IMR-90 (cell line): ENCODE data around the gene CDKN2C. TPM values are rescaled to one million over a fixed set of nuclear protein-coding genes. Genes with fewer than 3 reads are reported as not detected.

Source experiments
- ATAC-seq: fragments of 200-7000 bp; cut with Tn5 transposase; 2 replicates; pipeline ENCODE4 v1.9.1; 2020; ENCODE audit warnings: low read depth, mild to moderate bottlenecking, moderate library complexity
- BruUV-seq: library from RNA; stranded (reverse); fragments of 400-500 nt; replicated peaks from 2 replicates; lab custom pipeline; 2021; lab: Mats Ljungman, UMichigan
- CTCF ChIA-PET: fragments of 300-600 bp; formaldehyde crosslinking; extraction: SDS; loops from one replicate; lab custom pipeline; 2021; ENCODE audit warnings: antibody characterized with exemption; lab: Yijun Ruan, JAX
- POLR2A ChIA-PET: fragments of 300-600 bp; sonication (Branson Sonifier 250); formaldehyde crosslinking; loops from one replicate; lab custom pipeline; 2022; ENCODE audit warnings: antibody characterized with exemption; ENCODE audit not compliant: unreplicated experiment; lab: Charles Lee
- DNase-seq: peaks from one replicate; pipeline ENCODE4 v3.0.0; 2013
- H2AFZ ChIP-seq: replicated peaks from 2 replicates; pipeline ENCODE3; 2013; ENCODE audit warnings: low read length, mild to moderate bottlenecking; ENCODE audit not compliant: poor library complexity
- H2AK5ac ChIP-seq: 2 replicates; pipeline ENCODE4 v1.6.1; 2013; ENCODE audit warnings: low read depth, low read length, inconsistent platforms
- H2AK9ac ChIP-seq: replicated peaks from 2 replicates; pipeline ENCODE3; 2013; ENCODE audit warnings: mild to moderate bottlenecking, low read depth, low read length, moderate library complexity; ENCODE audit not compliant: poor library complexity
- H2BK120ac ChIP-seq: 2 replicates; pipeline ENCODE4 v1.6.1; 2013; ENCODE audit warnings: low read depth, low read length, inconsistent platforms
- H2BK15ac ChIP-seq: 3 replicates; pipeline ENCODE4 v1.6.1; 2013; ENCODE audit warnings: low read depth, low read length, inconsistent platforms
- H2BK20ac ChIP-seq: 2 replicates; pipeline ENCODE4 v1.6.1; 2013; ENCODE audit warnings: low read depth, mild to moderate bottlenecking, inconsistent platforms, low read length, moderate library complexity
- H2BK5ac ChIP-seq: 2 replicates; pipeline ENCODE4 v1.6.1; 2013; ENCODE audit warnings: mild to moderate bottlenecking, low read depth, low read length, inconsistent platforms; ENCODE audit not compliant: poor library complexity, severe bottlenecking
- H3K14ac ChIP-seq: replicated peaks from 2 replicates; pipeline ENCODE4 v1.6.1; 2013; ENCODE audit warnings: low read depth, low read length, inconsistent platforms
- H3K18ac ChIP-seq: 2 replicates; pipeline ENCODE4 v1.6.1; 2013; ENCODE audit warnings: low read depth, low read length, control low read depth
- H3K23ac ChIP-seq: 2 replicates; pipeline ENCODE4 v1.6.1; 2013; ENCODE audit warnings: low read depth, low read length, inconsistent platforms
- H3K27ac ChIP-seq: 2 replicates; pipeline ENCODE4 v1.5.1; 2013; ENCODE audit warnings: mild to moderate bottlenecking, control low read depth, low read length; ENCODE audit not compliant: insufficient read depth
- H3K27me3 ChIP-seq: 2 replicates; pipeline ENCODE4 v1.6.1; 2013; ENCODE audit warnings: low read length; ENCODE audit not compliant: control insufficient read depth, insufficient read depth
- H3K36me3 ChIP-seq: 2 replicates; pipeline ENCODE4 v1.6.1; 2013; ENCODE audit warnings: low read length, mixed read lengths; ENCODE audit not compliant: control insufficient read depth, insufficient read depth
- H3K4ac ChIP-seq: 2 replicates; pipeline ENCODE4 v1.6.1; 2013; ENCODE audit warnings: low read depth, low read length, inconsistent platforms
- H3K4me1 ChIP-seq: 2 replicates; pipeline ENCODE4 v1.6.1; 2013; ENCODE audit warnings: low read length, mixed read lengths; ENCODE audit not compliant: control insufficient read depth, insufficient read depth
- H3K4me2 ChIP-seq: 2 replicates; pipeline ENCODE4 v1.6.1; 2013; ENCODE audit warnings: low read depth, mild to moderate bottlenecking, control low read depth, low read length, moderate library complexity
- H3K4me3 ChIP-seq: 2 replicates; pipeline ENCODE4 v1.5.1; 2013; ENCODE audit warnings: low read depth, mild to moderate bottlenecking, control low read depth, low read length, moderate library complexity; ENCODE audit not compliant: insufficient read depth
- H3K56ac ChIP-seq: 2 replicates; pipeline ENCODE4 v1.6.1; 2013; ENCODE audit warnings: low read length, inconsistent platforms; ENCODE audit not compliant: insufficient read depth; ENCODE audit errors: extremely low read depth
- H3K79me1 ChIP-seq, 2 experiments: 2 replicates each; pipeline ENCODE4 v1.6.1; 2013; ENCODE audit warnings: low read length in 2 of 2, inconsistent platforms in 1 of 2, low read depth in 1 of 2
- H3K9ac ChIP-seq: 2 replicates; pipeline ENCODE4 v1.6.1; 2013; ENCODE audit warnings: low read depth, low read length, control low read depth
- H3K9me1 ChIP-seq: 2 replicates; pipeline ENCODE4 v1.6.1; 2013; ENCODE audit warnings: low read length, inconsistent platforms; ENCODE audit not compliant: insufficient read depth
- H3K9me3 ChIP-seq: 2 replicates; pipeline ENCODE4 v1.6.1; 2013; ENCODE audit warnings: low read length; ENCODE audit not compliant: control insufficient read depth, insufficient read depth
- H4K20me1 ChIP-seq: 2 replicates; pipeline ENCODE4 v1.6.1; 2013; ENCODE audit warnings: low read length, inconsistent platforms; ENCODE audit not compliant: insufficient read depth
- H4K5ac ChIP-seq: 2 replicates; pipeline ENCODE4 v1.6.1; 2013; ENCODE audit warnings: mild to moderate bottlenecking, low read depth, low read length, control low read depth
- H4K8ac ChIP-seq, 2 experiments: 2 replicates each; pipeline ENCODE4 v1.6.1; 2013; ENCODE audit warnings: low read depth in 2 of 2, low read length in 2 of 2, control low read depth in 1 of 2, inconsistent platforms in 1 of 2
- H4K91ac ChIP-seq: 2 replicates; pipeline ENCODE4 v1.6.1; 2013; ENCODE audit warnings: low read depth, low read length, inconsistent platforms; ENCODE audit not compliant: insufficient read depth
- CEBPB ChIP-seq: IDR thresholded peaks from 2 replicates; pipeline ENCODE4 v1.6.1; 2012; ENCODE audit warnings: low read depth, low read length, improper control_type of control experiment
- MAZ ChIP-seq: IDR thresholded peaks from 2 replicates; pipeline ENCODE4 v1.6.1; 2012; ENCODE audit warnings: low read depth, mild to moderate bottlenecking, low read length, improper control_type of control experiment, moderate library complexity, borderline replicate concordance
- POLR2A ChIP-seq: IDR thresholded peaks from 2 replicates; pipeline ENCODE4 v1.6.1; 2012; ENCODE audit warnings: mild to moderate bottlenecking, low read depth, low read length
- RCOR1 ChIP-seq: IDR thresholded peaks from 2 replicates; pipeline ENCODE4 v1.6.1; 2012; ENCODE audit warnings: mild to moderate bottlenecking, low read length, improper control_type of control experiment; ENCODE audit not compliant: insufficient replicate concordance
- WGBS, 2 experiments: methylation state at CpG; one replicate each; pipeline versions ENCODE4 v1.1.5 to v1.1.7; 2013; ENCODE audit warnings: missing lambda C conversion rate in 2 of 2; ENCODE audit not compliant: insufficient read length in 1 of 2; ENCODE audit errors: extremely low coverage in 2 of 2; 5-methylcytosine and 5-hydroxymethylcytosine counted together
- dilution Hi-C: fragments of 300-500 bp; cut with HindIII; formaldehyde crosslinking; loops from one replicate; pipeline ENCODE4 v1.14.3; 2018; ENCODE audit warnings: low sequenced_read_pairs; ENCODE audit not compliant: unreplicated experiment
- in situ Hi-C: fragments of 300-500 bp; cut with MboI; formaldehyde crosslinking; loops from 3 replicates; pipeline ENCODE4 v1.14.3; 2019; ENCODE audit warnings: low sequenced_read_pairs, inconsistent platforms, mixed read lengths
- intact Hi-C: fragments of 100-400 bp; cut with micrococcal nuclease; formaldehyde crosslinking; loops from 2 replicates; pipeline ENCODE4 v1.10.0; 2022
- polyA plus RNA-seq, 3 experiments: library from polyadenylated mRNA; depleted of rRNA; stranded (reverse); fragments of >200 nt; gene quantifications; 2 replicates each; pipeline ENCODE4 v1.2.3, GENCODE V29; 2012; ENCODE audit warnings: low replicate concordance in 1 of 3
- total RNA-seq: library from RNA; depleted of rRNA; stranded (reverse); fragments of >200 nt; gene quantifications from 2 replicates; pipeline ENCODE4 v1.2.3, GENCODE V29; 2012
- TF ChIP-seq, protein P1 (sequence below): conservative IDR thresholded peaks from 2 replicates; pipeline ENCODE4 v1.5.1; 2012; ENCODE audit warnings: mild to moderate bottlenecking, low read depth, low read length, improper control_type of control experiment

The CDKN2C gene
- total and polyA plus RNA-seq, 2 of the 4 experiments (the other 2 are of a cell fraction): 14.3 to 15.5 TPM

DNA sequence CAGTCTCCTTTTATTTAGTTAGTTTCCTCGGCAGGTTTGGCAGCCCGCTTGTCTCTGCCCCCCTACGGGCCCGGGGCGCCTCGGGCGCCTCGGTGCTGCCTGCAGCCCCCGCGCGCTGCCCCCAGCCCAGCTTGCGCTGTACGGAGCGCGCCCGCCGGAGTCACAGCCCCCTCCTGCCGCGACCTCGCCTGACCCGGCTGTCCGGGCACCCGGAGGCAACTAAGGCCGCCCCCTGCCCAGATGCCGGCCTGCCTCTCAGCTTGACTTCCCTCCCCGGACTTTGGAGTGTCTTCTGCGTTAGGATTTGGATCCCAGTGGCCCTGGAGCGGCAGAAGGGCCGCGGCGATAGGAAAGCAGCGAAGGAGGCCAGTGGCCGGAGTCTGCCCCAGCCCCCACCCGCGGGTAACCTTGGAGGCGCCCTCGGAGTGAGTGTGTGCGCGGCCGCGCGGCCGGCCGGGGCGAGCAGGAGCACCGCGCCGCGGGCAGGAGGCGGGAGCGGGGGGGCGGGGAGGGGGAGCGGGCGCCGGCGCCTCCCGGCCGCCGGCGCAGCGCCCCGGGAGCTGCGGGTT is 7.6 kb downstream of the CDKN2C start:
- peak overlapping the region; percentile 84 for H3K9ac ChIP-seq
- no peaks in the 10 kb centered on the region; the same call in 1 of the 2 replicates for H3K36me3 ChIP-seq
- H2BK20ac ChIP-seq: no peak overlapping the region
- CTCF ChIA-PET: interaction anchor here (1.3 to 1.4 kb wide), 2 partner anchors 48 to 211 kb away, joined by 3 read pairs; no protein-coding TSS in a partner anchor
- H3K9me1 ChIP-seq: peaks cover 2% of the 10 kb centered on the region; the same call in 1 of the 2 replicates
- H2AK9ac ChIP-seq: peak overlapping the region; percentile 68
- H2BK120ac ChIP-seq: peak overlapping the region; percentile 84; the same call in 1 of the 2 replicates
- no peak overlapping the region for H3K23ac ChIP-seq
- peak; percentile 52 for DNase-seq
- no peaks in the 10 kb centered on the region for H3K27me3 ChIP-seq
- no peak overlapping the region; the same call in 2 of the 3 replicates for H2BK15ac ChIP-seq
- H4K8ac ChIP-seq: peak overlapping the region; percentile 82 to 92; a peak in 3 of 4 replicates
- H4K5ac ChIP-seq: peak overlapping the region; percentile 86
- 0% methylated on average over 12 of the region's 63 CpGs; no CpG with 5 or more reads in 1 of the 2 experiments for WGBS, 2 experiments
- dilution Hi-C loops (no loop called here), intact Hi-C loops (loop anchor here (10.0 kb wide), 1 partner anchor 317 kb away; no protein-coding TSS in a partner anchor), in situ Hi-C loops (no loop called here)
- H3K4me2 ChIP-seq: peak overlapping the region; percentile 95
- TF ChIP-seq POLR2A: no peak
- TF ChIP-seq RCOR1: no peak
- TF ChIP-seq MAZ: peak; percentile 56; the same call in 1 of the 2 replicates
- no peak for TF ChIP-seq CEBPB
- TF ChIP-seq, protein P1, sequence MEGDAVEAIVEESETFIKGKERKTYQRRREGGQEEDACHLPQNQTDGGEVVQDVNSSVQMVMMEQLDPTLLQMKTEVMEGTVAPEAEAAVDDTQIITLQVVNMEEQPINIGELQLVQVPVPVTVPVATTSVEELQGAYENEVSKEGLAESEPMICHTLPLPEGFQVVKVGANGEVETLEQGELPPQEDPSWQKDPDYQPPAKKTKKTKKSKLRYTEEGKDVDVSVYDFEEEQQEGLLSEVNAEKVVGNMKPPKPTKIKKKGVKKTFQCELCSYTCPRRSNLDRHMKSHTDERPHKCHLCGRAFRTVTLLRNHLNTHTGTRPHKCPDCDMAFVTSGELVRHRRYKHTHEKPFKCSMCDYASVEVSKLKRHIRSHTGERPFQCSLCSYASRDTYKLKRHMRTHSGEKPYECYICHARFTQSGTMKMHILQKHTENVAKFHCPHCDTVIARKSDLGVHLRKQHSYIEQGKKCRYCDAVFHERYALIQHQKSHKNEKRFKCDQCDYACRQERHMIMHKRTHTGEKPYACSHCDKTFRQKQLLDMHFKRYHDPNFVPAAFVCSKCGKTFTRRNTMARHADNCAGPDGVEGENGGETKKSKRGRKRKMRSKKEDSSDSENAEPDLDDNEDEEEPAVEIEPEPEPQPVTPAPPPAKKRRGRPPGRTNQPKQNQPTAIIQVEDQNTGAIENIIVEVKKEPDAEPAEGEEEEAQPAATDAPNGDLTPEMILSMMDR: no peak
- peak overlapping the region; percentile 98 for H3K27ac ChIP-seq
- no peaks in the 10 kb centered on the region for H3K9me3 ChIP-seq
- peaks cover 3 to 26% of the 10 kb centered on the region in 2 experiments; a peak in 3 of 4 replicates for H3K79me1 ChIP-seq
- H2BK5ac ChIP-seq: peak overlapping the region; percentile 89
- H3K4me1 ChIP-seq: peaks cover 6% of the 10 kb centered on the region; the same call in 1 of the 2 replicates
- peak overlapping the region; percentile 97 for H2AFZ ChIP-seq
- POLR2A ChIA-PET: no interaction called here
- H2AK5ac ChIP-seq: no peak overlapping the region; the same call in 1 of the 2 replicates
- peak overlapping the region; percentile 65; the same call in 1 of the 2 replicates for H3K56ac ChIP-seq
- peak overlapping the region; percentile 70; the same call in 1 of the 2 replicates for H3K14ac ChIP-seq
- H4K91ac ChIP-seq: peak overlapping the region; percentile 76
- BruUV-seq: no TSS peak
- no peaks in the 10 kb centered on the region for H4K20me1 ChIP-seq
- peak; percentile 88 for ATAC-seq
- H3K18ac ChIP-seq: peak overlapping the region; percentile 84
- peak overlapping the region; percentile 89 for H3K4ac ChIP-seq
- H3K4me3 ChIP-seq: peak overlapping the region; percentile 95
